Measurements from ENCODE around the gene CDK14. TPM values are rescaled to one million over a fixed set of nuclear protein-coding genes. Genes with fewer than 3 reads are reported as not detected.

CDK14 gene
- total and polyA plus RNA-seq, 2 of the 8 experiments (the other 6 are each of a cell fraction or from before 2014, with no cell fraction given): 5.5 to 47.3 TPM

GRCh38 chr7:90749262-90749661 is 153.1 kb downstream of the CDK14 start (continued):
- TF ChIP-seq, protein P1, sequence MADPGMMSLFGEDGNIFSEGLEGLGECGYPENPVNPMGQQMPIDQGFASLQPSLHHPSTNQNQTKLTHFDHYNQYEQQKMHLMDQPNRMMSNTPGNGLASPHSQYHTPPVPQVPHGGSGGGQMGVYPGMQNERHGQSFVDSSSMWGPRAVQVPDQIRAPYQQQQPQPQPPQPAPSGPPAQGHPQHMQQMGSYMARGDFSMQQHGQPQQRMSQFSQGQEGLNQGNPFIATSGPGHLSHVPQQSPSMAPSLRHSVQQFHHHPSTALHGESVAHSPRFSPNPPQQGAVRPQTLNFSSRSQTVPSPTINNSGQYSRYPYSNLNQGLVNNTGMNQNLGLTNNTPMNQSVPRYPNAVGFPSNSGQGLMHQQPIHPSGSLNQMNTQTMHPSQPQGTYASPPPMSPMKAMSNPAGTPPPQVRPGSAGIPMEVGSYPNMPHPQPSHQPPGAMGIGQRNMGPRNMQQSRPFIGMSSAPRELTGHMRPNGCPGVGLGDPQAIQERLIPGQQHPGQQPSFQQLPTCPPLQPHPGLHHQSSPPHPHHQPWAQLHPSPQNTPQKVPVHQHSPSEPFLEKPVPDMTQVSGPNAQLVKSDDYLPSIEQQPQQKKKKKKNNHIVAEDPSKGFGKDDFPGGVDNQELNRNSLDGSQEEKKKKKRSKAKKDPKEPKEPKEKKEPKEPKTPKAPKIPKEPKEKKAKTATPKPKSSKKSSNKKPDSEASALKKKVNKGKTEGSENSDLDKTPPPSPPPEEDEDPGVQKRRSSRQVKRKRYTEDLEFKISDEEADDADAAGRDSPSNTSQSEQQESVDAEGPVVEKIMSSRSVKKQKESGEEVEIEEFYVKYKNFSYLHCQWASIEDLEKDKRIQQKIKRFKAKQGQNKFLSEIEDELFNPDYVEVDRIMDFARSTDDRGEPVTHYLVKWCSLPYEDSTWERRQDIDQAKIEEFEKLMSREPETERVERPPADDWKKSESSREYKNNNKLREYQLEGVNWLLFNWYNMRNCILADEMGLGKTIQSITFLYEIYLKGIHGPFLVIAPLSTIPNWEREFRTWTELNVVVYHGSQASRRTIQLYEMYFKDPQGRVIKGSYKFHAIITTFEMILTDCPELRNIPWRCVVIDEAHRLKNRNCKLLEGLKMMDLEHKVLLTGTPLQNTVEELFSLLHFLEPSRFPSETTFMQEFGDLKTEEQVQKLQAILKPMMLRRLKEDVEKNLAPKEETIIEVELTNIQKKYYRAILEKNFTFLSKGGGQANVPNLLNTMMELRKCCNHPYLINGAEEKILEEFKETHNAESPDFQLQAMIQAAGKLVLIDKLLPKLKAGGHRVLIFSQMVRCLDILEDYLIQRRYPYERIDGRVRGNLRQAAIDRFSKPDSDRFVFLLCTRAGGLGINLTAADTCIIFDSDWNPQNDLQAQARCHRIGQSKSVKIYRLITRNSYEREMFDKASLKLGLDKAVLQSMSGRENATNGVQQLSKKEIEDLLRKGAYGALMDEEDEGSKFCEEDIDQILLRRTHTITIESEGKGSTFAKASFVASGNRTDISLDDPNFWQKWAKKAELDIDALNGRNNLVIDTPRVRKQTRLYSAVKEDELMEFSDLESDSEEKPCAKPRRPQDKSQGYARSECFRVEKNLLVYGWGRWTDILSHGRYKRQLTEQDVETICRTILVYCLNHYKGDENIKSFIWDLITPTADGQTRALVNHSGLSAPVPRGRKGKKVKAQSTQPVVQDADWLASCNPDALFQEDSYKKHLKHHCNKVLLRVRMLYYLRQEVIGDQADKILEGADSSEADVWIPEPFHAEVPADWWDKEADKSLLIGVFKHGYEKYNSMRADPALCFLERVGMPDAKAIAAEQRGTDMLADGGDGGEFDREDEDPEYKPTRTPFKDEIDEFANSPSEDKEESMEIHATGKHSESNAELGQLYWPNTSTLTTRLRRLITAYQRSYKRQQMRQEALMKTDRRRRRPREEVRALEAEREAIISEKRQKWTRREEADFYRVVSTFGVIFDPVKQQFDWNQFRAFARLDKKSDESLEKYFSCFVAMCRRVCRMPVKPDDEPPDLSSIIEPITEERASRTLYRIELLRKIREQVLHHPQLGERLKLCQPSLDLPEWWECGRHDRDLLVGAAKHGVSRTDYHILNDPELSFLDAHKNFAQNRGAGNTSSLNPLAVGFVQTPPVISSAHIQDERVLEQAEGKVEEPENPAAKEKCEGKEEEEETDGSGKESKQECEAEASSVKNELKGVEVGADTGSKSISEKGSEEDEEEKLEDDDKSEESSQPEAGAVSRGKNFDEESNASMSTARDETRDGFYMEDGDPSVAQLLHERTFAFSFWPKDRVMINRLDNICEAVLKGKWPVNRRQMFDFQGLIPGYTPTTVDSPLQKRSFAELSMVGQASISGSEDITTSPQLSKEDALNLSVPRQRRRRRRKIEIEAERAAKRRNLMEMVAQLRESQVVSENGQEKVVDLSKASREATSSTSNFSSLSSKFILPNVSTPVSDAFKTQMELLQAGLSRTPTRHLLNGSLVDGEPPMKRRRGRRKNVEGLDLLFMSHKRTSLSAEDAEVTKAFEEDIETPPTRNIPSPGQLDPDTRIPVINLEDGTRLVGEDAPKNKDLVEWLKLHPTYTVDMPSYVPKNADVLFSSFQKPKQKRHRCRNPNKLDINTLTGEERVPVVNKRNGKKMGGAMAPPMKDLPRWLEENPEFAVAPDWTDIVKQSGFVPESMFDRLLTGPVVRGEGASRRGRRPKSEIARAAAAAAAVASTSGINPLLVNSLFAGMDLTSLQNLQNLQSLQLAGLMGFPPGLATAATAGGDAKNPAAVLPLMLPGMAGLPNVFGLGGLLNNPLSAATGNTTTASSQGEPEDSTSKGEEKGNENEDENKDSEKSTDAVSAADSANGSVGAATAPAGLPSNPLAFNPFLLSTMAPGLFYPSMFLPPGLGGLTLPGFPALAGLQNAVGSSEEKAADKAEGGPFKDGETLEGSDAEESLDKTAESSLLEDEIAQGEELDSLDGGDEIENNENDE (IDR thresholded peaks at IDR 0.05; ENCODE audit: insufficient replicate concordance, low read length): no peak
- TF ChIP-seq CREB1 (IDR thresholded peaks at IDR 0.05) (no peak), SIN3A (conservative IDR thresholded peaks at IDR 0.05 in 1 of 2, IDR thresholded peaks at IDR 0.05 in 1 of 2; ENCODE audit: low read depth in 1 of 2, low read length in 2 of 2) (no peak), KDM4A (IDR thresholded peaks at IDR 0.05; ENCODE audit: low read depth, low read length, severe bottlenecking) (no peak), GABPA (IDR thresholded peaks at IDR 0.05; ENCODE audit: borderline replicate concordance, insufficient read depth, low read length) (no peak), ASH2L (IDR thresholded peaks at IDR 0.05; ENCODE audit: low read length) (no peak), FOSL1 (IDR thresholded peaks at IDR 0.05; ENCODE audit: insufficient read depth, low read depth, low read length) (no peak), NANOG (IDR thresholded peaks at IDR 0.05; ENCODE audit: insufficient read depth, low read depth, low read length, poor library complexity, severe bottlenecking) (no peak)
- TF ChIP-seq, protein P2, sequence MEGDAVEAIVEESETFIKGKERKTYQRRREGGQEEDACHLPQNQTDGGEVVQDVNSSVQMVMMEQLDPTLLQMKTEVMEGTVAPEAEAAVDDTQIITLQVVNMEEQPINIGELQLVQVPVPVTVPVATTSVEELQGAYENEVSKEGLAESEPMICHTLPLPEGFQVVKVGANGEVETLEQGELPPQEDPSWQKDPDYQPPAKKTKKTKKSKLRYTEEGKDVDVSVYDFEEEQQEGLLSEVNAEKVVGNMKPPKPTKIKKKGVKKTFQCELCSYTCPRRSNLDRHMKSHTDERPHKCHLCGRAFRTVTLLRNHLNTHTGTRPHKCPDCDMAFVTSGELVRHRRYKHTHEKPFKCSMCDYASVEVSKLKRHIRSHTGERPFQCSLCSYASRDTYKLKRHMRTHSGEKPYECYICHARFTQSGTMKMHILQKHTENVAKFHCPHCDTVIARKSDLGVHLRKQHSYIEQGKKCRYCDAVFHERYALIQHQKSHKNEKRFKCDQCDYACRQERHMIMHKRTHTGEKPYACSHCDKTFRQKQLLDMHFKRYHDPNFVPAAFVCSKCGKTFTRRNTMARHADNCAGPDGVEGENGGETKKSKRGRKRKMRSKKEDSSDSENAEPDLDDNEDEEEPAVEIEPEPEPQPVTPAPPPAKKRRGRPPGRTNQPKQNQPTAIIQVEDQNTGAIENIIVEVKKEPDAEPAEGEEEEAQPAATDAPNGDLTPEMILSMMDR (IDR thresholded peaks at IDR 0.05; ENCODE audit: control extremely low read depth in 1 of 3, insufficient read depth in 1 of 3, low read depth in 1 of 3, low read length in 3 of 3): no peak
